Measurements from ENCODE around the gene FBL. TPM values are rescaled to one million over a fixed set of nuclear protein-coding genes. Genes with fewer than 3 reads are reported as not detected.

The FBL gene
- total RNA-seq, 1 experiment from 2014 or later = 191 TPM

DNA sequence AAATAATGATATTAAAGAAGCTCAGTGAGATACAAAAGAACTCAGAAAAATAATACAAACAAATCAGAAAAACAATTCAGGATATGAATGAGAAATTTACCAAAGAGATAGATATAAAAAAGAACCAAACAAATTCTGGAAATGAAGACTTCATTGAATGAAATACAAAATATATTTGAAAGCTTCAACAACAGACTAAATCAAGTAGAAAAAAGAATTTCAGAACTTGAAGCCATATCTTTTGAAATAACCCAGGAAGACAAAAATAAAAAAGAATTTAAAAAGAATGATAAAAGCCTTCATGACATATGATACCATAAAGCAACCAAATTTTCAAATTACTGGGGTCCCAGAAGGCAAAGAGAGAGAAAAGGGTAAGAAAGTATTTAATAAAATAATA, 57.9 kb downstream of the FBL start:
- DNase-seq (ENCODE audit: low read depth) = no peak

Other genes starting within 250 kb of the FBL start
- not detected in 2 replicates for gene LGALS13, start 243.9 kb downstream of the FBL start, total RNA-seq (2014; rRNA removed; shearing (Covaris generic))
- gene LGALS16, start 190.5 kb downstream of the FBL start, total RNA-seq (2014; rRNA removed; shearing (Covaris generic)) = not detected in 2 replicates
- gene LGALS14, start 141.9 kb downstream of the FBL start, total RNA-seq (2014; rRNA removed; shearing (Covaris generic)) = not detected in 2 replicates
- not detected in 2 replicates for gene CLC, start 108.3 kb downstream of the FBL start, total RNA-seq (2014; rRNA removed; shearing (Covaris generic))
- gene LEUTX, start 67.5 kb downstream of the FBL start, total RNA-seq (2014; rRNA removed; shearing (Covaris generic)) = not detected in 2 replicates
- 4.9 and 10.6 TPM in 2 replicates for gene DYRK1B, start 12.2 kb downstream of the FBL start, total RNA-seq (2014; rRNA removed; shearing (Covaris generic))
- gene FCGBP, start 88.3 kb upstream of the FBL start, total RNA-seq (2014; rRNA removed; shearing (Covaris generic)) = 0.15 and 0.47 TPM in 2 replicates
- 209 and 217 TPM in 2 replicates for gene PSMC4, start 124.8 kb upstream of the FBL start, total RNA-seq (2014; rRNA removed; shearing (Covaris generic))
- gene ZNF546, start 150.7 kb upstream of the FBL start, total RNA-seq (2014; rRNA removed; shearing (Covaris generic)) = 0.96 and 1.3 TPM in 2 replicates
- gene ZNF780B, start 209.9 kb upstream of the FBL start, total RNA-seq (2014; rRNA removed; shearing (Covaris generic)) = 4.5 and 5.7 TPM in 2 replicates
- gene ZNF780A, start 244.6 kb upstream of the FBL start, total RNA-seq (2014; rRNA removed; shearing (Covaris generic)) = 5.8 and 10.3 TPM in 2 replicates

Data from M059J (cell line).